ENCODE results near the gene ILDR1.
"Not testable (repeated sequence)": the region's sequence is repeated elsewhere in the genome, so short reads cannot be mapped to it uniquely, and the experiment has no call there.

ILDR1 gene

GRCh38 chr3:121956363-121956762 is 65.7 kb downstream of the ILDR1 start:
- no peak for TF ChIP-seq CTCF (conservative IDR thresholded peaks at IDR 0.05; ENCODE audit: low read depth, low read length)
- DNase-seq (ENCODE audit: low read depth): no peak
- no peak overlapping the region for H3K4me3 ChIP-seq (ENCODE audit: low read depth, low read length)

GRCh38 chr3:121951291-121951919 is 70.6 kb downstream of the ILDR1 start:
- no peak overlapping the region for H3K4me3 ChIP-seq (ENCODE audit: low read depth, low read length)
- TF ChIP-seq CTCF (conservative IDR thresholded peaks at IDR 0.05; ENCODE audit: low read depth, low read length): no peak
- DNase-seq (ENCODE audit: low read depth): peak; percentile 5

- no peak for TF ChIP-seq CTCF (conservative IDR thresholded peaks at IDR 0.05; ENCODE audit: low read depth, low read length)
These were observed 73.4 kb downstream of the ILDR1 start for GRCh38 chr3:121948641-121949040.

GRCh38 chr3:121943431-121943830 is 78.6 kb downstream of the ILDR1 start:
- no peak for DNase-seq (ENCODE audit: low read depth)
- no peak for TF ChIP-seq CTCF (conservative IDR thresholded peaks at IDR 0.05; ENCODE audit: low read depth, low read length)

More at GRCh38 chr3:121948641-121949040, 73.4 kb downstream of the ILDR1 start:
- H3K4me3 ChIP-seq (ENCODE audit: low read depth, low read length): no peak overlapping the region
- DNase-seq (ENCODE audit: low read depth): no peak

GRCh38 chr3:121942116-121942786 is 79.8 kb downstream of the ILDR1 start:
- H3K4me3 ChIP-seq (ENCODE audit: low read depth, low read length): no peak overlapping the region
- peak; percentile 4 for DNase-seq (ENCODE audit: low read depth)
- TF ChIP-seq CTCF (conservative IDR thresholded peaks at IDR 0.05; ENCODE audit: low read depth, low read length): no peak

More at GRCh38 chr3:121943431-121943830, 78.6 kb downstream of the ILDR1 start:
- H3K4me3 ChIP-seq (ENCODE audit: low read depth, low read length): no peak overlapping the region

GRCh38 chr3:121941592-121941991 is 80.5 kb downstream of the ILDR1 start:
- H3K4me3 ChIP-seq (ENCODE audit: low read depth, low read length): no peak overlapping the region
- TF ChIP-seq CTCF (conservative IDR thresholded peaks at IDR 0.05; ENCODE audit: low read depth, low read length): no peak
- DNase-seq (ENCODE audit: low read depth): no peak

- not testable (repeated sequence) for DNase-seq (ENCODE audit: low read depth); H3K4me3 ChIP-seq (ENCODE audit: low read depth, low read length)
These were observed 83.7 kb downstream of the ILDR1 start for GRCh38 chr3:121938141-121938855.
